GM19372 (cell line): ENCODE results near the gene TMC5.
"Not testable (repeated sequence)": the region's sequence is repeated elsewhere in the genome, so short reads cannot be mapped to it uniquely, and the experiment has no call there.

ENCODE experiments used
- ATAC-seq: cut with Tn5 transposase; IDR thresholded peaks from one replicate; pipeline ENCODE4 v1.9.1; 2021; ENCODE audit warnings: mild to moderate bottlenecking, low read depth, moderate library complexity; ENCODE audit not compliant: unreplicated experiment

Gene TMC5

DNA sequence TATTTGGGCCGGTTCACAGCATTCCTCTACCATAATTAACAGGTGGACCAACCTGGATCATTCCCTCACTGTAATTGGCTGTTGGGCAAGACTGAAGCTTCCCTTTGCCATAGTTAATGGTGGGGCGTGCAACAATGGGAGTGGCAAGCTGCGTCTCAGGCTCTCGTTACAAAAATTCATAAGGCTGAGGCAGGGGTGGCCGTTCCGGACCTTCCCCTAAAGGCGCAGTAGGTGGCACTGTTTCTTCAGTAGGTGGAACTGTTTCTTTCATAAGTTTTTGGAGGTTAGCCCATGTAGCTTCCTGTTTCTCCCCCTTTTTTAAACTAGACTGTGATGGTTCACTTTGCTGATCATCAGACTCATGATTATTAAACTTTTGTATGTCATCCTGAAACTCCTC is 17.0 kb upstream of the TMC5 start:
- no peak for ATAC-seq

DNA sequence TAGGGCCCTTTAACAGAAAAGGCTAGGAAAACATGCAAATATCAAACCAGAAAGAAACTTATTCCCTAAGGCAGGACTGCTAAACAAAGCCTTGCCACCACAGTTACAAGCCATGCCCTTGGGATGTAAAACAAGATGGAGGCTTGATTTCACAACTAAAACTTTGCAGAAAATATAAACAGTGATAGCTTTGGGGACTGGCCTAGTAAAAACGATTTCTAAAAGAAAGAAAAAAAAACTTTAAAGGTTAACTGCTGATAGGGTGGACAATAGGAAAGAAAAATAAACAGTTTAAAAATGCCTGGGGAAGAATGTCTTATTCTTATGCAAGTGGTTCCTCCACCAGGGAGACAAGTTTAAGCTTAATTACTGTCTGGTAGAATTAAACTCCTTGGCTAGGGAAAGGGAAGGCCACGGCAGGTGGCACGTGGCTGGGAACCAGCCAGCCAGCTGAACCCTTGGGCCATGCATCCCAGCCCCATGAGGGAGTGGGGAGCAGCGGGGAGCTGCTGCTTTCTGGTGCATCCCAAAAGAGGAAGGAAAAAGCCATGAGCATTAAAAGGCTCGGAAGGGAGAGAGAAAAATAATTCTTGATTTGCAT is 10.7 kb upstream of the TMC5 start:
- ATAC-seq = no peak

DNA sequence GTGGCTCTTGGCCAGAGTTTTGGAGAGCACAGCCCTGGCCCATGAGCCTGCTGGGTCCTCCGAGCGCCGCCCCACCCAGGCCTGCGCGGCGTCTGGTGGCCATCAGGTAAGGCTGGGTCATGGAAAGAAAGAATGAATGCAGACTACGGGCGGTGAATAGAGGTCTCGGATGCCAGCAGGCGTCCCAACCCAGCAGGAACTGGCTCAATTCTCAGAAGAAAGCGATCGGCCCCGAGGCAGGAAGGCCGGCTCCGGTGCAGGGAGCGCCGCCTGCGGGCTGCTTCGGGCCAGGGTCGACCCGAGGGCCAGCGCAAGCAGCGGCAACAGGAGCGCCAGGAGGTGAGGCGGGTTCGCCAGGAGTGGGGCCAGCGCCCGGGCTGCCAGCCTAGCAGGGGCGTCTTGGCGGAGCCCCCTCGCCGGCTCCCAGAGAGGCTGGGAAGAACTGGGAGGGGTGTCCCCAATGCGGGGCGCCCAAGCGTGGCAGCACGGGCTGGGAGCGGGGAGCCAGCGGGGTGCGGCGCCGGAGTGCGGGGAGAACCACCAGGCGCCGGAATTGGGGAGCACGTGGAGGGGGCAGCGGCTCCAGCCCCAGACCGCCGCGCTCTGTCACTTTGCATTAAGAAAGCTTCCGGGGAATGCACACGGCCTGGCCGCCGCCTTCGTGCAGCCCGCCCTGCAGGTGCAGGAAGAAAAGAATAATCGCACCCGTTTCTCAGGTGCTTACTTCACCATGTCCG is 7.1 kb upstream of the TMC5 start:
- no peak for ATAC-seq

DNA sequence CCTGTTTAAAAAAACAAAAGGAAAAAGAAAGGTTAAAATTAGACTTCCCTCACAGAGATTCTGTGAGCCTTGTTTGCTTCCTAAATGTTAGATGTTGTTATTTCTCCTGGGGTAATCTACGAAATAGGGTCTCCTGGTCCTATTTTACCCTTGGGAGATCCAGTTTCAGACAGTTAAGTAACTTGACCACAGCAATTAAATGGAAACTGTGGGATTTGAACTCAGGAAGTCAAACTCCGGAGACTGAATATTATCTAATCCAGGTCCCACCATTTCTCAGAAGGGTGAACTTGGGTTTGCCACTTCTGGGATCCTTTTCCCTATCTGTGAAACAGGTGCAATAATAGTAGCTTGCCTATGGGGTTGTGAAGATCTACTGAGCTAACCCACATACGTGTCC is 6.4 kb upstream of the TMC5 start:
- no peak for ATAC-seq

DNA sequence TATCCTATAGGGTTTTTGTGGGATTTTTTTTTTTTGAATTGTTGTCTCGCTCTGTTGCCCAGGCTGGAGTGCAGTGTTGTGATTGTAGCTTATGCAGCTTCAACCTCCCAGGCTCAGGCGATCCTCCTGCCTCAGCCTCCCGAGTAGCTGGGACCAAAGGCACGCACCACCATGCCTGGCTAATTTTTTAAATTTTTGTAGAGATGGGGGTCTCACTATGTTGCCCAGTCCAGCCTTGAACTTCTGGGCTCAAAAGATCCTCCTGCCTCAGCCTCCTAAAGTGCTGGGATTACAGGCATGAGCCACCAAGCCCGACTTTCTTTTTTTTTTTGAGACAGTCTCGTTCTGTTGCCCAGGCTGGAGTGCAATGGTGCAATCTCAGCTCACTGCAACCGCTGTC is 5.6 kb upstream of the TMC5 start:
- ATAC-seq = not testable (repeated sequence)

DNA sequence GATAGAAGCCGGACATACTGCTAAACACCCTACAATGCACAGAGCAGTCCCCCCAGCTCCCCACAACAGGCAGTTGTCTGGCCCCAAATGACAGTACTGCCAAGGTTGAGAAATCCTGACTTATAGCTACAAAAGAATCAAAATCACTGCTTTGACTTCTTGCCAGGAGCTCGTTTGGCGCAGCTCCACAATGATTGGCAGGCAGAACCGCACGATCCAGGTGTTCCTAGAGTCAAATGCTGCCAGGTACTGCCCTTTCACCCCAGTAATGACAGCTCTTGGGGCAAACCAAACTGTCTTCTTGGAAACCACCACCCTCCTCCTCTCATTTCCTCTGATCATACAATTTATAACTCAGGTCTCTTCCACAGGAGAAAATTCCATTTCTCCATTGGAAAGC is 2.2 kb upstream of the TMC5 start:
- ATAC-seq = no peak

DNA sequence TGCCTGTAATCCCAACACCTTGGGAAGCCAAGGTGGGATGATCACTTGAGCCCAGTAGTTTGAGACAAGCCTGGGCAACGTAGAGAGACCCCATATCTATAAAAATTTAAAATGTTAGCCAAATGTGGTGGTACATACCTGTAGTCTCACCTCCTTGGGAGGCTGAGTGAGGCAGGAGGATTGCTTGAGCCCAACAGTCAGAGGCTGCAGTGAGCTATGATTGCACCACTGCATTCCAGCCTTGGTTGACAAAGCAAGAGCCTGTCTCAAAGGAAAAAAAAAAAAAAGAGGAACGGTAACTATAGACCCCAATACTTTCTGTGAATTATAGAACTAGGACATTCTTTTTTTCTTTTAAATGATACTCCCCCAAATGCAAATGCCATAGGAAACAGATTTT is 1.8 kb upstream of the TMC5 start:
- no peak for ATAC-seq

DNA sequence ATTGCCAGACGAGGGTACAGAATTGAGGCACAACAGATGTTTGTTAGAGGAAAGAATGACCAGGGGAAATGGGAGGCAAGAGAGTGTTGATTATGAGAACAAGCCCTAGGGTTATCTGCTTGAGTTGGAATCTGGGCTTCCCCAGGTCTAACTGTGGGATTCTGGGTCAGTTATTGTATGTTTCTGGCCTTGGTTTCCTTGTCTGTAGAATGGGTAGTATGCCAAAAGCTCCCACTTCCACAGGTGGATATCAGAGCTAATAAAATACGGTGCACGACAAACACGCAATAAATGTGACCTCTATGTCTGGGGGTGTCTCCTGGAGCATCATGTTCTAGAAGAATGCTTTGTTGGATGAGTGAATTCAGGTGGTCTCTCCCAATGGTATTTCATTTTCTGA is 517 bp downstream of the TMC5 start:
- ATAC-seq = no peak

DNA sequence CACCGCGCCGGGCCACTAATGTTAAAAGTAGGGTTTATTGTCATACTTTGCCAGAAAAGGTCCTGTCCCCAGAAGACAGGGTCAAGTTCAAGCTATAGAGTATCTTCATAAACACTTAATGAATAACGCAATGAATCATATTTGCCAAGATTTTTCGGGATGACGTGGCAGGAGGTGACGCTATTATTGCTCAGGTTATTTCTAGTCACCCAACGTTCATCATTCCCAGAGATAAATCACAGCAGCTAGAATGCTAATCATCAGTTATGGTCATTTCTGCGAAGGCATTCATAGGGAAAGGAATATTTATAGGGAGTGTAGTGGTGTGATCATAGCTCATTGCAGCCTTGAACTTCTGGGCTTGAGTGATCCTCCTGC is 2.0 kb downstream of the TMC5 start:
- no peak for ATAC-seq

DNA sequence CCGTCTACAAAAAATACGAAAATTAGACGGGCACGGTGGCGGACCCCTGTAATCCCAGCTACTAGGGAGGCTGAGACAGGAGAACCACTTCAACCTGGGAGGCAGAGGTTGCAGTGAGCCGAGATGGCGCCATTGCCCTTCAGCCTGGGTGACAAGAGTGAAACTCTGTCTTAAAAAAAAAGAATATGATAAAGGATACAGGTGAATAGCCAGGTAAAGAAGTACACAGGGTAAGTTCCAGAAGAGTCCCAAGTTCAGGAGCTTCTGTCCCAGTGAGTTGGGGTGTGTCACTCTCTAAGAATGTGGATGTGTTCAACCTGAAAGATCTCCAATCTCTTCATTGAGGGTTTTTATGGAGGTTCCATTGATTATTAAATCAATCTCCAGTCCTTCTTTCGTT is 6.8 kb downstream of the TMC5 start:
- ATAC-seq = no peak

DNA sequence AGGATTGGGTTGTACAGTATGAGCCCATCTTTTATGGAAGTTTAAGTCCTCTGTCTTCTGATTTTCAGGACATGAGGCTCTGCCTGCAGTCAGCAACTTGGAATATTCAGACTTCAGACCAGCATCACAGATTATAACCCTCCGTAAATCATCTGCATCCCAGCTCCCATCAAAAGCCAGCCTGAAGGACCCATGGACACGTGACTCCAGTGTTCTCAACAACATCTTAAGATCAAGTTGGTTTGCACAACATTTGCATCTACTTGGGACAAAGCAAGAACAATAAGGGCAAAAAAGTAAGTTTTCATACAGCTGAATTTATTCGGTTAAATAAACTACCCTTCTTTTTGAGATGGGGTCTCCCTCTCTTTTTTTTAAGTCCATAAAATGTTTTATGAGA is 12.7 kb downstream of the TMC5 start:
- ATAC-seq = no peak

DNA sequence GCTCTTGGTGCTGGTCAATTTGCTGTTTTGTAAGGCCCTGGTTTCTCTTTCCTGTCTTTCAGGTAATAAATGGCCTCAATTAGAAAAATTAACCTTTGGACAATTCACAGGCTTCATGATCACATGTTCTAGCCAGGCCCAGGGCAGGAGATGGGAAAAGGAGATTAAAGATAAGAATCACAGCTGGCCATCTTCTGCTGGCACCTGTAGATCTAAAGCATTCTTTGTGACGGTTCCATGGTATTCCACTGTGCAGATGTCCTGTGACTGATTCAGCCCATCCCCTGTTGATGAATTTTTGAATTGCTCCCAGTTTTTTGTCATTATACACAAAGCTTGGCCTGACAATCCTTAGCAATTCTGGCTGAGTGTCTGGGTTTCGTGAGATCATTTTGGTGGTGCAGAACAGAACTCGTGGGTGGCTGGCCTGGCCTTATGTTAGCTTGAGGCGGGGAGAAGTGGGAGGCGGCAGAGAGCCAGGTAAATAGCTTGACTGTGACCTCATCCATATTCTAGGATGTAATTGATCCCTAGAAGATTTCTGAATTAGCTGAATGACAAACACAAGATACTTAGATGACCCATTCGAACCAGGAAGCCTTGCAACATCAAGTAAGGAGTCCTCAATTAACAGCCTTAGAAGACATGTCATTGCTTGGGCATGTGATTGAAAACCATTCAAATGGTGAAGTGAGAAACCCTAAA is 14.1 kb downstream of the TMC5 start:
- ATAC-seq = no peak

DNA sequence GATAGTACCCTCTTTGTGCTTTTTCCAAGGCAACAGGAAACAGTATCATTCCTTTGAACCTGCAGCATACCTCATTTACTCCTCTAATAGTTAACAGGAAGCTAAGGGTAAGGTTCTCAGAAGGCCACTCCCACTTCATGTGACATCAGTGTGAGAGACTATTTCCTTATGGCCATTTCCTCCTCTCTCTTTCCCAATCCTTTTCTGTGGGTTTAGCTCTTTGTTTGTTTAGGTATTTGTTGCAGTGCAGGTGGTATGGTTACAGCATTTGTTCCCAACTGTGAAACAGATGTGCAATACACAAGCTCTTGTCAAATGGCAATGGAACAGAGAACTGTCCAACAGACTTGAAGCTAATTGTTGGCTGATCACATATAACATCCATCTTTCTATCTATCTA is 14.7 kb downstream of the TMC5 start:
- ATAC-seq = no peak

DNA sequence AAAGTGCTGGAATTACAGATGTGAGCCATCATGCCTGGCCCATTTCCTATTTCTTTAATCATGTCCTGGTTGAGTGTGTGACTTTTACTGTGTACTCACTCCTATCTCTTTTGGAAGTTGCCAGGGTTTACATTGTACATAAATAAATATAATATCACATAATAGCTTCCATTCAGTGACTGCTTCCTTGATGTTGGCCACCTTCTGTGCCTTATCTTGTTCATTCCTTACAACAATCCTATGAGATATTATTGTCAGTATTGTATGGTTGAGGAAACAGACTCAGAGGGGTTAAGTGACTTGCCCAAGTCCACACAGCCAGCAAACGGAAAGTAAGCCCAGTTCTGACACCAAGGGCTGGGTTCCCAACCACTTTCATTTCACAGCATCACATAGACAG is 16.9 kb downstream of the TMC5 start:
- no peak for ATAC-seq

DNA sequence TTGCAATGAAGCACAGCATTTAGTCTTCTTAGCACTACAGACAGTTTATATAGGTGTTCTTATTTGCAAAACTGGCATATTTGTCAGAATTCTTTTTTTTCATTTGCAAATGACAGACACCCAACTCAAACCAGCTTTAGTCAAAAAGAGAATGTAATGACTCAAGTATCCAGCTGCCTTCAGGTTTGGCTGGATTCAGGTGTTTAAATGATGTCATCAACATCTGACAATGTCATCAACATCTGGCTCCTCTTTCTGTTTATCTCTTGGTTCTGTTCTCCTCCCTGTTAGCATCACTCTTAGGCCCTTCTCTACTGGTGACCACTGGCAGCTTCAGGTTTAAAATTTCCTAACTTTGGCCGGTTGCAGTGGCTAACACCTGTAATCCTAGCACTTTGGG is 18.9 kb downstream of the TMC5 start:
- no peak for ATAC-seq

DNA sequence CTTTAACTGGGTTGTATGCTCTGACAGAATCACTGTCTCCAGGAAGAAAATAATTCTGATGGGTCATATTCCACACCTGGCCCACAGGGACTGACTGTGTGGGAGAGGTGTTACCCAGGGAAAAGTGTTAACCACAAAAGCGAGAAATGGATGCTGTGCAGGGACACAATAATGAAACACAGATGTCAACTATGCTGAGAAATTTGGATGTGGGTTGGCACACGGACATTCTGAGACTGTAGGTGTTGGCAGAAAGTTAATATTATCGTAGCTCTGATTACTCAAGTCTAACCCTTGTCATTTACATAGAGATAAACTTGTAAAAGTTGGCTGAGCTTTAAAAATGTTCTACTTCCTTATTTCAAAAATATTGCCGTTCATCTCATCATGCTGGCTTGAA is 19.6 kb downstream of the TMC5 start:
- no peak for ATAC-seq

DNA sequence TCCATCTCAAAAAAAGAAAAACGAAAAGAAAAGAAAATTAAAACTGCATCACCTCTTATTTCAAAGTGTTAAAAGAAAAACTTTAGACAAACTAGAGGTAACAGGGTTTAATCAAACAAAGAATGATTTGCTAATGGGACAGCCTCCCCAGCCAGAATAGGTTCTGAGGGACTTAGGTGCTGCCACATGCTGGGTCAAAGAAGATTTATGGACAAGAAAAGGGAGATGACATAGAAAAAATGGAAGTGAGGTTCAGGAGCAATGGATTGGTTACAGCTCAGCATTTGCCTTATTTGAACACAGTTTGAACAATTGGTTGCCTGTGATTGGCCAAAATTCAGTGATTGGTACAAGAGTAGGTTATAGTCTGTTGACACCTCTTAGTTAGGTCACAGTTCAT is 21.1 kb downstream of the TMC5 start:
- no peak for ATAC-seq

DNA sequence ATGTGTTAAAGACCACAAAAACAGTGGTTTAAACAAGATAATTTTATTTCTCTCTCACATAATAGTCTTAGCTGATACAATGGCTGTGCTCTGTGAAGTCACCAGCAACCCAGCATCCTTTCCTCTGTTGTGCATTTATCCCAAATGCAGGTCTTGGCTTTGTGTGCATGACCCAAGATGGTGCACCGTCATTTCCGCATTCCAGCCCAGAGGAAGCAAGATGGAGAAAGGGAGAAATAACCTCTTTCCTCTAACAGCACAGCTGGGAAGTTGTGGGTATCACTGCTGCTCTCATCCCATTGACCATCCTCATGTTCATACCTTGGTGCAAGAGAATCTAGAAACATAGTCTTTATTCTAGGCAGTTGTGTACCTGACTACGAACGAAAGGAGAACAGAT is 21.8 kb downstream of the TMC5 start:
- no peak for ATAC-seq

DNA sequence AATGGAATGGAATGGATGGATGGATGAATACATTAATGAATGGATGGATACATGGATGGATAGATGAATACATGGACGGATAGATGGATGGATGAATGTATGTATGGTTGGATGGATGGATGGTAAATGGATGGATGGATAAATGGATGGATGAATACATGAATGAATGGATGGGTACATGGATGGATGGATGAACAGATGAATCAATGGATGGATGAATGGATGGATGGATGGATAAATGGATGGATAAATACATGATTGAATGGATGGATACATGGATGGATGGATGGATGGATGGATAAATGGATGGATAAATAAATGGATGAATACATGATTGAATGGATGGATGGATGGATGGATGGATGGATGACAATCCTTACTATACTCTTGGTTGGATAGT is 26.0 kb downstream of the TMC5 start:
- ATAC-seq = no peak

DNA sequence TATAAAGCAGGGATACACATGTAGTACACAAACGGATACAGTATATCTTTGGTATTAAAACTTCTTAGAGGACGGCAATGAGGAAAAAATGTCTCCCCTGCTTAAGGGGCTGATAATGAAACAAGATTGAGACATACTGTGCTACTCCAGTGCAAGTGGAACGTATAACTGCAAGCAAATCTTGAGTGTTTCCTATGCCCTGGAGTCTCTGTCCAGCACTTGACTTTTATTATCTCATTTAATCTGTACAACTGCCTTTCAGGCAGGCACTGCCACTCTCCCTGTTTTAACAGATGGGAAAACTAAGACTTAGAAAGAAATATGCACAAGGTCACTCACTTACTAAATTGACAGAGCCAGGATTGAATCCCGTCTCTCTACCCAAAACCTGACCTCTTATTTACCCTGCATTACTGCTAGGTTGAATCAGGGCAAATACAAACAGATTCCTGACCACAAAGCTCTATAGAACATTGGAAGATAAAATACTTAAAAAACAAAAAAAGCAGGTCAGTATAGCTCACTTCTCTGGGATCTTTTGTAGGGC is 28.7 kb downstream of the TMC5 start:
- no peak for ATAC-seq

DNA sequence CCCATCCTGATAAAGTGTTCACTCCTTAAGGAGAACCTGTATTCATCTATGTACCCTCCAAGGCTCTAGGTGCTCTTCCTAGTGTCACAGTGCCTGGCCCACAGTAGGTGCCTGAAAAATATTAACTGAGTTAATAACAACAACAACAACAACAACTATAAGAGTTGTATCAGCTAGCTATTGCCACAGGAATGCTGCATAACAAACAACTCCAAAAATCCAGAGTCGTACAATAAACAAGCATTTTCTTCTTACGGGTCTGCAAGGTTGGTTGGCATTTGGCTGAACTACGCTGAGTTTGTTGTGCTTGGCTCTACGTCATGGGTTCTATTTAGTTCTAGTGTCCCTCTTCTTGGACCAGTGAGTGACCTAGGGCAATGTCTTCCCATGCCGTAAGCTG is 29.2 kb downstream of the TMC5 start:
- ATAC-seq = no peak

DNA sequence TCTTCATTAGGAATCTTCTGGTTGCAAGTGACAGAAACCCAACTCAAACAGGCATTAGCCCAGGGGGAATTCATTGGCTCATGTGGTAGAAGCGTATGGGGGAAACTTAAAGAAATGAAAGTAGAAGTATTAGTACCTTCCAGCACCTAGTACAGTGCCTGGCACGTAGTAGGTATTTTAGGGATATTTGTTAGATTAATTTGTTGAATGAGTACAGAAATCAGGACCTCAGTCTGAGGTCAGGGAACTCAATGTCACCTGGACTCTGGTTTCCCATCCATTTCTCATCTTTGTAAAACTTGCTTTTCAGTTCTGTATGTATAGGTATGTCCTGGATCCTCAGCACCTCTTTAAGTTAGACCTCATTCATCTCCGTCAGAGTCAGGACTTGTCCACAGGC is 32.5 kb downstream of the TMC5 start:
- ATAC-seq = no peak
